ENCODE results near the gene SPACA7. TPM values are rescaled to one million over a fixed set of nuclear protein-coding genes. Genes with fewer than 3 reads are reported as not detected.
"Not testable (repeated sequence)": the region's sequence is repeated elsewhere in the genome, so short reads cannot be mapped to it uniquely, and the experiment has no call there.

Gene SPACA7
- total RNA-seq, 1 donor from 2014 or later: not detected

DNA sequence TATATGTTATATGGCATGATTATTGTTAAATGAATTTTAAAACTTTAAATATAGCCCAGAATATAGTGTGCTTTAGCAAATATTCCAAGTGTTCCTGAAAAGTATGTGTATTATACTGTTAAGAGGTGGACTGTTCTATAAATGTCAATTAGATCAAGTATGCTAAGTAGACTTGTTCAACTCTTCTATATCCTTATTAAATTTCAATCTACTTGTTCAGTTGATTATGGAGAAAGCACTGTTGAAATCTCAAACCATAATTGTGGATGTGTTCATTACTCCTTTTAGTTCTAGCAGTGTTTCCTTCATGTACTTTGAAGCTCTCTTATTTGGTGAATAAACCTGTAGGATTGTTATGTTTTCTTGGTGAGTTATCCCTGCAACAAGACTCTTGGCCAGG is 52.5 kb downstream of the SPACA7 start:
- DNase-seq: no peak

DNA sequence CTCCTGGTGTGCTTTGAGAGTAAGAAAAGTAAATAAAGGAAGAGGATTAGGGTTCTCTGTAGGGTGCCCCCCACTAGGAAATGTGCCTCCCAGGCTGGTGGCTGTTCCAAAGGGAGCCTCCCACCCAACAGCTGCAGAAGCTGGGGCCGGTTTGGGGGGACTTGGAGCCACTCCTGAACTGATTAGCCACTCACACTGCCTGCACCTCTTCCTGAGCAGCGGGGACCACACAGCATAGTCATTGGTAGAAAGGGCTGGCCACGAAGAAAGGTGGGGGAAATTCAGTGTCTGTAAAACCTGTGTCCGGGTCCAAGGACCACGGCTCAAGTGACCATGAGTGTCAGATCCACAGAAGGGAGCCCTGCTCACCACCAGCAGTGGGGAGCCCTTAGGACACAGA is 55.6 kb downstream of the SPACA7 start:
- no peak for DNase-seq

DNA sequence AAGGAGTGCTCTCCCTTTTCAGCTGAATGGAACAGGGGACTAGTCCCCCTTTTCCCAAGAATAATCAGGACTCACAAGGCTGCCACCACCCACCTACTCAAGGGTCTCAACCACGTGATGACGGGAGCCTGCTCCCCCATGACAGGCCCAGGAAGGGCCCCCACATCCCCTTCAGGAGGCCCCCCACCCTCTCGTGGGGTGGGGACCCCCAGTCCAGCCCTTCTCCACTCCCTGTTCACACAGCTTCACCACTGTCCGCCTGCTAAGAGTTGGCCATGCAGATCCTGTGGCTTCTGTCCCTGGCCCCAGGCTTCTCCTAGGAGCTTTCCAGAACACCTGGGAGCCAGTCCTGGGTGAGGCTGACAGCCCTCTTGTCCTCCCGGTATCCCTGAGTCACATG is 56.6 kb downstream of the SPACA7 start:
- DNase-seq: not testable (repeated sequence)

DNA sequence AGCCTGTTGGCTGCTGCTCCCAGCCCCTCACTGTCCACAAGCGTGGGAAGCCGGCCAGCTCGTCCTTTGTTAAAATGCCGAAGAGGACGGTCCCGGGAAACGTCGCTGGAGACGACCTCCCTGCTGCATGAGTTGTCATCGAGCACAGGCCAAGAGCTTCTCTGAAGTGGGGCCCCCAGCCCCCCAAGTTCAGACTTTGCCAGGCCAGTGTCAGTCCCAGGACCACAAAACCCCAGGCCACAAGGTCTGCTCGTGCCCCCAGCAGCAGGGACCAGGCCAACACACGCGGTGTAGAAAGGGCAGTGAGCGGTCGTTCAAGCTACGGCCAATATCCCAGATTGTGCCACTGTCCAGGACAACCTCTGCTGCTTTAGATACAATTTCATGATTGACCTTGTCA is 57.4 kb downstream of the SPACA7 start:
- not testable (repeated sequence) for DNase-seq

DNA sequence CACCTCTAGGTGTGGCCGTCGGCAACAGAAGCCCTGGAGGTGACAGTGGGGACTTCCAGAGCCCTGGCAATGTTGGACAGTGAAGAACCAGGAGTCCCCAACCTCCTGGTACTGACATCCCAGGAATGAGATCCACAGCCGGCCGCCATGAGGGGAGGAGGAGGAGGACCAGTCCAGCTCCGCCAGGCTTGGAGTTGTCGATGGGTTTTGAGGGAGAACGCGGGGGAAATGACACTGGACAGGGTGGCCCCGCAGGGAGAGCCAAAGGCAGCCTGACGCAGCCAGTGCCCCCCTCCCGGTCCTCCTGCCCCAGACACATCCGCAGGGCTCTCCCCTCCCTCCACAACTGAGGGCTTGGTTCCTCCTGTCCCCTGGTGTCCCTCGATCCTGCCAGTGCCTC is 57.9 kb downstream of the SPACA7 start:
- DNase-seq: no peak

DNA sequence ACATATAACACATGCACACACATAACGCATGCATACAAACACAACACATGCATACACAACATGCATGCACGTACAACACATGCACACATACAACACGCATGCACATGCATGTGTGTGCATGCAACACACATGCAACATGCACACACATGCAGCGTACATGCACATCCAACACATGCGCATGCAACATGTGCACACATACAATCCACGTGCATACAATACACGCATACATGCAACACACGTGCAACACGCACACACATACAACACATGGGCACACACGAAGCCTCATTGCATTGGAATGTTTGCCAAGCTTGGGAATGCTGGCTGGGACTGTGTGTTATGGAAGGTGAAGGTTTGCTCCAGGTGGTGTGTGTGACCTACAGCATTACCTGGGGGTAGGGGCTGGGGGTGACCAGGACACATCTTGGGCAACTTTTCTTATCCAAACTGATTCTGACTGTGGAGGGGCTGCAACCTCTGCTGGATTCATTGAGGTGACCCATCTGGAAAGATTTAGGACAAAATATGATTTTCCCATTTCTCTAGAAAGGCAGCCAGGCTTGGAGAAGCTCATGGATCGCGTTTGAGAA is 58.9 kb downstream of the SPACA7 start:
- DNase-seq: no peak

DNA sequence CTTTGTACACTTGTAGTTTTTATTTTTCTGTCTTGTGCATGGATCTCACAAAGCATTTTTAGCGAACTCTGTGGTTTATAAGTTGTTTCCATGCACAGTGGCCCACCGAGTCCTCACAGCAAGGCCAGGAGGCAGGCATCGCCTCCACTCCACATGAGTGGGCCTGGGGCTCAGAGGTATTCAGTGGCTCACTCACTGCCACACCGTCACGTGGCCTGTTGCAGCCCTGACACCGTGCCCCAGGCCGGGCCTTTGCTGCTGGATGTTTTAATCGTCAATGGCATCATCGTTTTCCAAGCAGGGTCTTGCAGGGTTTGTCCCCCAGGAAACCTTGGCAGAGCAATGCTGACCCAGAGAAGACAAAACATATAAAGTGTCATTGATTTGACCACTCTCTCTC is 59.8 kb downstream of the SPACA7 start:
- DNase-seq: no peak

DNA sequence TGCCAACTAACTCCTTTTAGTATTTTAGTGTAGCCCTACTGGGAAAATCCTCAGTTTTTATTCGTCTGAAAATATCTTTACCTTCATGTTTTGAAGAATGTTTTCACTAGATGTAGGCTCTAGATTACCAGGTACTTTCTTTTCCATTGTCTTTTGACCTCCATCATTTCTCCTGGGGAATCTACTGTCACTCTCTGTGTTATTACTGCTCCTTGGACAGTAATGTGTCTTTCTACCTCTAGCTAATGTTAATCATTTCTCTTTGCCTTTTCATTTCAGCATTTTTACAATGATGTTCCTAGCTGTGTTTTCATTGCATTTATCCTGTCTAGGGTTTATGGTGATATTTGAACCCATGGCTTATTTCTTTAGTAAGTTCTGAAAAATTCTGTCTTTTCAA is 61.9 kb downstream of the SPACA7 start:
- DNase-seq: no peak

DNA sequence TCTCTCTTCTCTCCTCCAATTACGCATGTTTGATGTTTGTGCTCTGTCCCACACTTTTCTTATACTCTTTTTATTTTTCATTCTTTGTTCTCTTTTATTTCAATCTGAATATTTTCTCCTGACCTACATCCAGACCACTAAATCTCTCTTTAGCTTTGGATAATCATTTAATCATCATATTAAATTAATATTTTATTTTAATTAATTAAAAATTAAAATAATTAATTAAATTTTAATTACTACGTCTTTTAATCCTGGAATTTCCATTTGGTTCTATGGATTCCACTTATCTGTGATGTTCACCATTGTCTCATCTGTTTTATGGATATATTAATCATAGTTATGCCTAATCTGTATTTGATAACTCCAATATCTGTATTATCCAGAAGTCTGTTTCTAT is 62.4 kb downstream of the SPACA7 start:
- no peak for DNase-seq

DNA sequence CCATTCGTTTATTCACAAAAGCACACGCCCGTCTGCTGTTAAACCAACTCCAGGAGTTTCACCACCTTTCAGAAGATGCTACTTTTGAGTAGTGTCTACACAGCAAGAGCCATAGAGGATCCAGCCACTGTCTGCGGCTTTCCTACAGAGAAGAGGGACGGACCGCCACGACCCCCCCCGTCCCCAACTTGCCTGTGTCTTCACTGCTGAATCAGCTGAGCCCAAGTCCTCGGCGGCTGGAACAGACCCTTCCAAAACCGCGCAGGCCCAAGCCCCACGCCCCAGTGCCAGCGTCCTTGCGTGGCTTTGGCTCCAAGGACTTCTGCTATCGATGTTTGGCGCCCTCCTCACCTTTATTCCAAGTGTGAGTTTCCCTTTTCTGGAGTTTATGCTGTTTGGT is 65.1 kb downstream of the SPACA7 start:
- DNase-seq: no peak

DNA sequence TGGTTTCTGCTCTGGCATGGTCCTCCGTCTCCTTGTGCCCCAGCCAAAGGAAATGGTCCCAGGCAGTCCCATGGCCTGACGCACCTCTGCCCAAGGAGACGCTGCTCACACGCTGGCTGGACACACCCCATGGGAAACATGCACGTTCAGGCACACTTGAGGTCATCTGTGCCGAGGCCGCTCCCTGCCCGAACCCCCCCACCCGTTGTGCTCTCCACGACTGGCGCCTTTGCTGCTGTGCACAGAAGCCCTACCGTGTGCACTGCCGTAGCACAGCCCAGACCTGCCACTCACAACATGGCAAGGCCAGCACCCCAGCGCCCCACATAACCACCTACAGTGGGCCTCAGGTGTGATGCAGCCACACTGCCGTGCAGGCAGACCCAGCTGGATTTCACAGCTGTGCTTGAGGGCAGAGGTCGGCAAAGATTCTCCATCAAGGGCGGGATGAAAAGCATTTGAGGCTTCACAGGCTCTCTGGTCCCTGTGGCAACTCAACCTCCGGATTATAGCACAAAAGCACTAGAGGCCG is 65.7 kb downstream of the SPACA7 start:
- no peak for DNase-seq

DNA sequence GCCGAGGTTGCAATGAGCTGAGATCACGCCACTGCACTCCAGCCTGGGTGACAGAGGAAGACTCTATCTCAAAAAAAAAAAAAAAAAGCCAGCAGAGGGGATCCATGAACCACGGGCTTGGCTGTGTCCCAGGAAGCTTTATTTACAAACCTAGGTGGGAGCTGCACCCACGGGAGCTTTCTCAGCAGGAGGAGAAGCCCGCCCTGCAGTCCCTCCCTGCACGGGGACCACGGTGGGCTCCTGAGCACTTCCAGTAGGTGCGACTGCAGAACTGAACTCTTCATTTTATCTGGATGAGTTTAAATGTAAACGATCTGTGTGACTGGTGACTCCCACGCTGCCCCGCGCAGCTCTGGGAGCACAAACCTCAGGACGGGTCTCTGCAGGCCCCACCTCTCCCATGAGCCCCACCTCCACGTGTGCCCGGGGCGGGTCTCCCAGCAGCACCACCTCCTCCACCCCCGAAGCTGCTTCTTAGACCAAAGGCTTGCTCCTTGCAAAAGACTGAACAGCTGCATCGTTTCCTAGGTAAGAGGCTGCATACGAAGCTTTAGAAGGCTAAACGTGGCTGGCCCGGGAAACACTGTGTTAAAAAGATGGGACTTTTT is 66.4 kb downstream of the SPACA7 start:
- no peak for DNase-seq

DNA sequence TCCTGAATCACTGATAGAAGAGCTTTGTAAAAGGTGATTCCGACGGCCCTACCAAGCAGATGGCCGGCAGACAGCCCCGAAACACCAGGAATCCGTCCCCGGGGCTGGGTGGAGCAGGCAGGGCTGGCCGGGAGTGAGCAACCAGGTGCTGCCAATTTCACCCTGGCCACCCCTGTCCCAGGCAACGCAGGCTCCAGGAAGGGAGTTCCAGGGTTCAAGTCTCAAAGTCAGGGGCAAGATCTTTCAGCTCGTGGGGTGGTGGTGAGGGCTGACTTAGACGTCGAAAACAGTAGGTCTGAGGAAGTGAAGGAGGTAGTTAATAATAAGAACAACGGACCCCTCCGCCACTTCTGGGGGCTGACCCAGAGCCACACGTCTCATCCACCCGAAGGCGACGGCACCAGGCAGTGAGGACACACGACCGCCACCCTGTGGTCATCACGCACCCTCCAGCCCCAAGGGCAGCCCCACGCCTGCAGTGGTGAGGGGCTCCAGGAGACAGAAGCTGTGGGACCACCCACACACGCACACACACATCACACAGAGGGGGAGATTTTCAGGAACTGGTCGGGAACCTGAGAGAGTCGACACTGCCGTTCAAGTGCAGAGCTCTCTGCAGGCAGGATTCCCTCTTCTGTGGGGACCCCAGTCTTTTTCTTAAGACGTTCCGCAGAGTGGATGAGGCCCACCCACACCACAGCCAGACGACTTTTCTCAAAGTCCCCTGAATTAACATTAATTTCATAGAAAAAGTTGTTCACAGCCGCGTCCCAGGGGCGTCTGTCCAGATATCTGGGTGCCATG is 67.2 kb downstream of the SPACA7 start:
- DNase-seq: no peak

DNA sequence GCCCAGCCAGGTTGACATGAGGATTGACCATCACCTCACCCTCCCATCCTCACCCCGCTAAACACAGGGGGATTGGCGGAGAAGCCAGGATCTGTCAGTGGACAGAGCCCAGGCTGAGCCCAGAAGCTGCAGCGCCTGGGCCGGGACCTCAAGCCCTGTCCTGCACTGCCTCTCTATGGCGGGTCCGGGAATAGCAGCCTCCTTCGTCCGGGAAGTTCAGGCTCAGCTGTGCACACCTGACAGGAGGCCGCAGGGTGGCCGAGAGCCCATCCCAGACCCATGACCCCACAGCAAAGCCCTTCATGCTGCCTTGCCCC is 67.8 kb downstream of the SPACA7 start:
- no peak for DNase-seq

DNA sequence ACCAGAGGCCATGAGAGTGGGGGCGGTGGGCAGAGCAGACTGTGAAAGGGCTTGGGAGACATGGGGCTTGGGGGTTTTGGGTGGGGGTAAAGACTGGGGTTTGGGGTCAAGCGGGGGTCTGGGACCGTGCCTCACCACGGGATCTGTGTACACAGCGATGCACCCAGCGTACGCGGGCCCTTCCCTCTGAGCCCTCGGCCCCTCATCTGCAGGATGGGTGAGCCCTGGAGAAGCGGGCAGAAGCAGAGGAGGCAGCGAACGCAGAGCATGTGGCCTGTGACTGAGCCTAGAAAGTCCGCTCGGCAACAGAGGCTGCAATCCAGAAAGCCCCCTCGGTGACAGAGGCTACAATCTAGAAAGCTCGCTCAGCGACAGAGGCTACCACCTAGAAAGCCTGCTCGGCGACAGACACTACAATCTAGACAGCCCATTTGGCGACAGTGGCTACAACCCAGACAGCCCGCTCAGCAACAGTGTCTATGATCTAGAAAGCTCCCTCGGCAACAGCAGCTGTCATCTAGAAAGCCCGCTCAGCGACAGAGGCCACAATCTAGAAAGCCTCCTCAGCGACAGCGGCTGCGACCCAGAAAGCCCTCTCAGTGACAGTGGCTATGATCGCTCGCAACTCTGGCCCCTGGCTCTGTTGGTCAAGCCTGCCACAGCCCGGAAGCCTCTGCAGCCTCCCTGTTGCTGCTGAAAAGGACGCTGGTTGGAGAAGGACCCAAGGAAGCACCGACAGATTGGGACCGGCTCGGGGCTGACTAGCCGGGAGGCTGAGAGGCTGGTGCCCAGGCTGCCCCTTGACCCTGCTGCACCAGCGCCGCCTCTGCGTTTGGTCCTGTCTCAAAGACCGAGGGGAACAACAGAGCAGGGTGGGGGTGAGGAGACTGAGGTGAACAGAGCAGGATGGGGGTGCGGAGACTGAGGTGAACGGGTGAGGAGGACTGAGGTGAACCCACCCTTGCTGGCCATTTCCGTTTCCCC is 68.6 kb downstream of the SPACA7 start:
- DNase-seq: no peak

DNA sequence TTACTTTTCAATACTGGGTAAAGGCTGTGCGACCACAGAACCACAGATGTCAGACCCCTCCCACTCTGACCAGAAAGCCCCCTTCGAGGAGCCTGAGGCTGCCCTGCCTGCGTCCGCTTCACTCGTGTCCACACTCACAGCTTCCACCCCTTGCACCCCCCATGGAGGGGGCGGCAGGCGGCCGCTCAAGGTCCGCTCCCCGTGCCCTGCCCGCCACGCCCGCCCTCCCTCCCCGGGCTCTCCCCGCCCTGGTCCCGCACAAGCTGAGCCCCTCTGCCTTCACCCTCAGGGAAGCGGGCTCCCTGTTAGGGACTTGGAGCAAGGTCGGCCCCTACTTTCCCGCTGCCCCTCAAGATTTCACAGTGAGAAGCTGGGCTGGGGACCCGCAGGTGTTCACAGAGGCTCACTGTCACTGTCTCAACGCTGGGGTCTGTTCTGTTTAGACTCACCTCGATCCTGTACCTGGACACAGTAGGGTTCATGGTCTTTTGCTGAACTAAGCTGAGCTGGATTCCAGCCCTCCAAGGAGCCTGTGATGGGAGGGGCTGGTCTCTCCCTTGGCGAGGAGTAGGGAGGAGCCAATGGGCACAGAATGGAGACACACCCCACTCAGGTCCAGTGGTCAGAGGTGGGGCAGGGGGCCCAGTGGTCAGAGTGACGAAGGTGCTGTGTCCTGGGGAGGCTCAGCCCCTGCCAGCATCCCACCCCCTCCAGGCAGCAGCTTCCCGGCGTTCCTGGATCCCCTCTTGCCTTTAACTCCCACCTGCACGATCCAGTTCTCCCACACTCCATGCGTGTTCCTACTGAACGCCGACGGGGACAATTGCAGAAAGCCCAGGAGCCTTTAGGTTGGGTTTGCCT is 69.5 kb downstream of the SPACA7 start:
- DNase-seq: no peak

DNA sequence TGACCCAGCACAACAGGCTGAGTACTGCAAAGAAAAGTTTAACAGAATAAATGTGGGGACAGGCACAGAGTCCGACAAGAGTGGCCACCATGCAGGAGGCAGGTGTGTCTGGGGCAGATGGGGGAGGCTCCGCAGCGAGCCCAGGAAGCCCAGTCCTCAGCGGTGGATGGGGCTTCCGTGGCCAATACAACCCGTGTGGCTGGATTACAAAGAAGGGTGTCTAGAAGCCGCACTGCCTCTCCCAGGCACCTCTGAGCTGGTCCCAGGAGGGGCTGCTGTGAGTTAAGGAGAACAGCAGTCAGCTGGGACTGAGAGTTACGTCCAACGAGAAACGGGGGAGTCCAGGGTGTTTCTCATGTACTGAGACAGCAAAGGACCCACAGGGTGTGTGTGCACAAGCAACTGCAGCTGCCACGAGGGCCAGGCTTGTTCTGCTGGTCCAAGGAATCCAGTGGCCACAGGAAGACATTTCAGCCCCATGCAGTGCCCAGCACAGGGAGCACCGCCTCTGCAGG is 70.2 kb downstream of the SPACA7 start:
- no peak for DNase-seq

DNA sequence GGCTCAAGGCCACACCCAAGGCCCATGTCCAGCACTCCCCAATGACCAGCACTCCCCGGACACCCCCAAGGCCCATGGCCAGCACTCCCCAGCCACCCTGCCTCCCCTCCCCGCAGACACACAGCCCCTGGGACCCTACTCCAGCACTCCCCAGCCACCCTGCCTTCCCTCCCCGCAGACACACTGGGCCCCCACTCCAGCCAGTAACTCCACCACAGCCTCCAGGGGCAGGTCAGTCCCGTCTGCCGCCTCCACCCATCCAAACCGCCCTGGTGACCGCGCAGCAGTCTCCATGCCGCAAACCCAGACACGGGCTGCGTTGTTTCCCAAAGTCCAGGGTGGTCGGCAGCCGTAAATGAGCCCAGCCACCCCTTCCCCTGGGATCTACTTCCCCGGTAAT is 70.7 kb downstream of the SPACA7 start:
- no peak for DNase-seq

DNA sequence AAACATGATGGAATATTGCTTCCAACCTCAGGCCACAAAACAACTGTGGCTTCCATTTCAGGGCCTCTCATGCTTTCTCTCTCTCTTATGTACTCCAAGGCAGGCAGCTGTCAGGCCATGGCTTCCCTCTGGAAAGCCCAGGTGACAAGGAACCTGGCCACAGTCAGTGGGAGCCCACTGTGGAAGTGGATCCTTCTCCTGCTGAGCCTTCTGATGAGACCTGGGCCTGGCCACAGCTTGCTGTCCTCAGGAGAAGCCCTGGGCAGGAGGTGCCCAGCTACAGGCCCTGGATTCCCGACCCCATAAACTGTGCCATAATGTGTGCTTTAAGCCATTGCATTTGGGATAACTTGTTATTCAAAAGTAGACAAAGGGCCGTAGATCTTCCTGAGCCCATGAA is 71.2 kb downstream of the SPACA7 start:
- no peak for DNase-seq

DNA sequence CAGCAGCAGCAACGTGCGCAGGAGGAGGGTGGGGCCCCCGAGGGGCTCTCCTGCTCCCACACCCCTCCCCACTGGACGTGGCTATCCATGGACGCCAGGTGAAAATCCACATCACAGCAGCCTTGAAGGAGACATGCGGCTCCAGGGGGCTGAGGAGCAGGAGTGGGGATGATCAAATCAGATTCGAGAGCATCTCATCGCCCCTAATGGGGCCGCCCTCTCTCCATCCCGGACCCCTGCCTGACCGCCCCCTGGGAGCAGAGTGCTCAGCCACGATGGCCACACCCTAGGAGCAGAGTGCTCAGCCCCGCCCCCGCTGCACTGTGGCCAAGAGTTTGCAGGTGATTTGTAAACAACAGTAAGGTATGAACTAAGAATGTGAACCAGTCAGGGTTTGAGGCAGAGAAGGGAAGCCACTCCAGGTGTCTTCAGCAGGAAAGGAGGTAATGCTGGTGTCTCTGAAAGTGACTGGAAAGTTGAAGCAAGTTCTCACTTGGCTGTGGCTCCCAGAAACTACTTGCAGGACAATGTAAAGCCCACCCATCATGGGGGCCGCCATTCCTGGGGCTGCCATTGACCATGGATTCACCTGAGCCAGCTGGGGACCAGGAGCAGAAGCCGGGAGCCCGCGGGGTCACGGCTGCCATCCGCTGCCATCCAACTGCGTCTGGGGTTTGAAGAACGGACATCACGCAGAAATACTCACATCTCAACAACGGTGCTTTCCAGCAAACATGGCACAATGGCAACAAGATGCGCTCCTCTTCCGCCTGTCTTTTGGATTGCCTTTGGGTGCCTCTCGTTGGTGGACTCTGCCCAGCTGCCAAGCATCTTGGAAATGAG is 71.8 kb downstream of the SPACA7 start:
- DNase-seq: no peak

Measured in skin of body (tissue), 2 donors.